Endothelial cell of umbilical vein (primary cell): ENCODE measurements around the gene ZCRB1. TPM values are rescaled to one million over a fixed set of nuclear protein-coding genes. Genes with fewer than 3 reads are reported as not detected.

Source experiments
- BruUV-seq: library from RNA; stranded (reverse); fragments of 400-500 nt; replicated peaks from 2 replicates; lab custom pipeline; 2021; lab: Mats Ljungman, UMichigan
- CTCF ChIA-PET: fragments of 300-600, 350-600 bp; sonication (Branson Sonifier 250); formaldehyde crosslinking; loops from one replicate; lab custom pipeline; 2021; ENCODE audit warnings: antibody characterized with exemption, inconsistent platforms; lab: Charles Lee
- POLR2A ChIA-PET: fragments of 300-600, 350-600 bp; sonication (Branson Sonifier 250); formaldehyde crosslinking; loops from one replicate; lab custom pipeline; 2021; ENCODE audit warnings: antibody characterized with exemption, inconsistent platforms; lab: Charles Lee
- DNase-seq: peaks from one replicate; pipeline ENCODE4 v3.0.0-alpha.2; 2011; ENCODE audit warnings: low read depth, low spot score
- FAIRE-seq: peaks from 2 replicates; lab custom pipeline; 2011; peaks lifted over from hg19 to GRCh38; lab: Jason Lieb, UNC
- H2AFZ ChIP-seq: 2 replicates; pipeline ENCODE4 v1.6.0; 2012; ENCODE audit warnings: low read depth, low read length, control low read depth, inconsistent platforms
- H3K27ac ChIP-seq: 2 replicates; pipeline ENCODE4 v1.5.1; 2011; ENCODE audit warnings: low read depth, mild to moderate bottlenecking, control low read depth, low read length, moderate library complexity; ENCODE audit not compliant: insufficient read depth
- H3K27me3 ChIP-seq, 2 experiments: 2 replicates each; pipeline versions ENCODE4 v1.6.0 to v1.6.1; 2011; ENCODE audit warnings: low read length in 2 of 2, mixed read lengths in 1 of 2; ENCODE audit not compliant: control insufficient read depth in 2 of 2, insufficient read depth in 2 of 2
- H3K36me3 ChIP-seq, 2 experiments: 2 replicates in 1 of 2; 3 replicates in 1 of 2; pipeline ENCODE4 v1.5.1; 2011; ENCODE audit warnings: low read length in 2 of 2, mild to moderate bottlenecking in 1 of 2, moderate library complexity in 1 of 2; ENCODE audit not compliant: control insufficient read depth in 2 of 2, insufficient read depth in 2 of 2; ENCODE audit errors: extremely low read depth in 1 of 2
- H3K4me1 ChIP-seq: 3 replicates; pipeline ENCODE4 v1.5.1; 2011; ENCODE audit warnings: mild to moderate bottlenecking, low read length; ENCODE audit not compliant: control insufficient read depth, insufficient read depth; ENCODE audit errors: extremely low read depth
- H3K4me2 ChIP-seq: 2 replicates; pipeline ENCODE4 v1.6.1; 2011; ENCODE audit warnings: low read length, control low read depth, mixed read lengths; ENCODE audit not compliant: insufficient read depth
- H3K4me3 ChIP-seq, 3 experiments: fragments of 200-600 bp in 1 of 3; sonication (generic), shearing (Covaris generic) in 1 of 3; replicated peaks in 1 of 3; 2 replicates each; pipeline ENCODE4 v1.5.1; 2011 to 2016; ENCODE audit warnings: control low read depth in 3 of 3, low read length in 3 of 3, mild to moderate bottlenecking in 2 of 3, inconsistent platforms in 1 of 3, low read depth in 1 of 3, moderate library complexity in 1 of 3; ENCODE audit not compliant: insufficient read depth in 1 of 3
- H3K79me2 ChIP-seq: 2 replicates; pipeline ENCODE4 v1.6.0; 2012; ENCODE audit warnings: low read length, inconsistent platforms; ENCODE audit not compliant: control insufficient read depth, insufficient read depth
- H3K9ac ChIP-seq: replicated peaks from 2 replicates; pipeline ENCODE3; 2011; ENCODE audit warnings: low read length, control low read depth; ENCODE audit not compliant: insufficient read depth; ENCODE audit errors: extremely low read depth
- H3K9me1 ChIP-seq: replicated peaks from 3 replicates; pipeline ENCODE4 v1.6.0; 2011; ENCODE audit warnings: mild to moderate bottlenecking, low read length; ENCODE audit not compliant: control insufficient read depth, insufficient read depth; ENCODE audit errors: extremely low read depth
- H3K9me3 ChIP-seq: replicated peaks from 2 replicates; pipeline ENCODE4 v1.5.1; 2012; ENCODE audit warnings: low read length, inconsistent platforms; ENCODE audit not compliant: control insufficient read depth, insufficient read depth
- H4K20me1 ChIP-seq: replicated peaks from 2 replicates; pipeline ENCODE3; 2011; ENCODE audit warnings: mild to moderate bottlenecking, low read length; ENCODE audit not compliant: control insufficient read depth, insufficient read depth; ENCODE audit errors: extremely low read depth
- EZH2 ChIP-seq: IDR thresholded peaks from 2 replicates; pipeline ENCODE4 v1.6.1; 2012; ENCODE audit warnings: borderline replicate concordance, low read depth, mild to moderate bottlenecking, moderate library complexity, low read length, inconsistent platforms; ENCODE audit not compliant: severe bottlenecking
- FOS ChIP-seq: IDR thresholded peaks from 2 replicates; pipeline ENCODE4 v1.6.1; 2011; ENCODE audit warnings: mild to moderate bottlenecking, low read length, moderate library complexity, borderline replicate concordance; ENCODE audit not compliant: insufficient read depth
- GATA2 ChIP-seq: IDR thresholded peaks from 2 replicates; pipeline ENCODE4 v1.7.0; 2011; ENCODE audit warnings: low read depth, mild to moderate bottlenecking, moderate library complexity, mixed read lengths, low read length; ENCODE audit not compliant: insufficient read length, insufficient read depth
- JUN ChIP-seq: IDR thresholded peaks from 2 replicates; pipeline ENCODE4 v1.6.1; 2011; ENCODE audit warnings: borderline replicate concordance, low read depth; ENCODE audit not compliant: insufficient read length, insufficient read depth
- MYC ChIP-seq: IDR thresholded peaks from one replicate; pipeline ENCODE4 v1.6.1; 2011; ENCODE audit warnings: mild to moderate bottlenecking, low read depth, low read length
- POLR2A ChIP-seq: IDR thresholded peaks from 2 replicates; pipeline ENCODE4 v1.6.1; 2012; ENCODE audit warnings: low read depth, mild to moderate bottlenecking, control low read depth, low read length
- POLR2AphosphoS5 ChIP-seq: IDR thresholded peaks from 2 replicates; pipeline ENCODE4 v1.6.1; 2012; ENCODE audit warnings: low read depth, mild to moderate bottlenecking, control low read depth, low read length, moderate library complexity; ENCODE audit not compliant: insufficient read depth
- dilution Hi-C: fragments of 300-500 bp; cut with MboI; formaldehyde crosslinking; loops from one replicate; pipeline ENCODE4 v1.15.0; 2019; ENCODE audit warnings: low sequenced_read_pairs; ENCODE audit not compliant: extremely low pct_ligation_motif_present
- intact Hi-C: fragments of 100-400 bp; cut with micrococcal nuclease; formaldehyde crosslinking; loops from one replicate; pipeline ENCODE4 v1.10.0; 2022
- polyA plus RNA-seq, 4 experiments: library from polyadenylated mRNA; depleted of rRNA in 3 of 4; stranded (reverse) in 3 of 4; unstranded in 1 of 4; fragments of >200 nt; gene quantifications; 2 replicates each; pipeline versions ENCODE4 v1.2.1 to v1.2.3, GENCODE V29; 2011 to 2012; ENCODE audit warnings: missing spikeins in 1 of 4
- total RNA-seq: library from RNA; stranded (reverse); gene quantifications from 2 replicates; pipeline ENCODE4 v1.2.3, GENCODE V29; 2021
- TF ChIP-seq, protein P1 (sequence below), 2 donors: IDR thresholded peaks; 1 replicate in 1 of 2; 2 replicates in 1 of 2; pipeline ENCODE4 v1.5.1; 2011; ENCODE audit warnings: low read length in 2 of 2, mild to moderate bottlenecking in 2 of 2, moderate library complexity in 2 of 2, control low read depth in 1 of 2, inconsistent platforms in 1 of 2, low read depth in 1 of 2; ENCODE audit not compliant: insufficient read depth in 1 of 2; ENCODE audit errors: extremely low read depth in 1 of 2
- TF ChIP-seq, protein P2 (sequence below): IDR thresholded peaks from 2 replicates; pipeline ENCODE4 v1.6.1; 2011; ENCODE audit not compliant: insufficient read depth, insufficient read length

Gene ZCRB1
- total and polyA plus RNA-seq, 2 donors (not counting 3 experiments of a cell fraction or from before 2014, with no cell fraction given), result 13.2 to 55.3 TPM

DNA sequence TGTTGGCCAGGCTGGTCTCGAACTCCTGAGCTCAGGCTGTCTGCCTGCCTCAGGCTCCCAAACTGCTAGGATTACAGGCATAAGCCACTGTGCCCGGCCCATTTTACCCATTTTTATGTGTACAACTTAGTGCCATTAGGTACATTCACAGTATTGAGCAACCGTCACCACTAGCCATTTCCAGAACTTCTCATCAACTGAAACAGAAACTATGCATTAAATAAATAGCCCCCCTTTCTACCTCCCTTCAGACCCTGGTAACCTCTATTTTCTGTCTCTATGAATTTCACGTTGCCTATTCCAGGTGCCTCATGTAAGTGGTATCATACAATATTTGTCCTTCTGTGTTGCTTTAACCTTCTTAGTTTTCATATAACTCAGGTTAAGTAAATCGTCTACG, 15.9 kb downstream of the ZCRB1 start:
- H3K9ac ChIP-seq, result no peak overlapping the region
- no TSS peak for BruUV-seq
- H3K4me1 ChIP-seq, result no peaks in the 10 kb centered on the region
- H3K27ac ChIP-seq, result no peak overlapping the region
- POLR2A ChIA-PET, result no interaction called here
- intact Hi-C loops (loop anchor here (5.0 kb wide), 1 partner anchor 53 kb away; no protein-coding TSS in a partner anchor), dilution Hi-C loops (no loop called here)
- no peak overlapping the region for H3K4me3 ChIP-seq
- H3K36me3 ChIP-seq, result peaks cover 0 to 2% of the 10 kb centered on the region in 2 experiments
- no peaks in the 10 kb centered on the region for H4K20me1 ChIP-seq
- H2AFZ ChIP-seq, result no peak overlapping the region
- no peaks in the 10 kb centered on the region for H3K9me3 ChIP-seq
- no peaks in the 10 kb centered on the region for H3K9me1 ChIP-seq
- H3K4me2 ChIP-seq, result no peak overlapping the region
- H3K27me3 ChIP-seq, result no peaks in the 10 kb centered on the region
- no peak for DNase-seq
- CTCF ChIA-PET, result interaction anchor here (1.7 kb wide), 1 partner anchor 115 kb away, joined by 3 read pairs; no protein-coding TSS in a partner anchor
- TF ChIP-seq, protein P1, sequence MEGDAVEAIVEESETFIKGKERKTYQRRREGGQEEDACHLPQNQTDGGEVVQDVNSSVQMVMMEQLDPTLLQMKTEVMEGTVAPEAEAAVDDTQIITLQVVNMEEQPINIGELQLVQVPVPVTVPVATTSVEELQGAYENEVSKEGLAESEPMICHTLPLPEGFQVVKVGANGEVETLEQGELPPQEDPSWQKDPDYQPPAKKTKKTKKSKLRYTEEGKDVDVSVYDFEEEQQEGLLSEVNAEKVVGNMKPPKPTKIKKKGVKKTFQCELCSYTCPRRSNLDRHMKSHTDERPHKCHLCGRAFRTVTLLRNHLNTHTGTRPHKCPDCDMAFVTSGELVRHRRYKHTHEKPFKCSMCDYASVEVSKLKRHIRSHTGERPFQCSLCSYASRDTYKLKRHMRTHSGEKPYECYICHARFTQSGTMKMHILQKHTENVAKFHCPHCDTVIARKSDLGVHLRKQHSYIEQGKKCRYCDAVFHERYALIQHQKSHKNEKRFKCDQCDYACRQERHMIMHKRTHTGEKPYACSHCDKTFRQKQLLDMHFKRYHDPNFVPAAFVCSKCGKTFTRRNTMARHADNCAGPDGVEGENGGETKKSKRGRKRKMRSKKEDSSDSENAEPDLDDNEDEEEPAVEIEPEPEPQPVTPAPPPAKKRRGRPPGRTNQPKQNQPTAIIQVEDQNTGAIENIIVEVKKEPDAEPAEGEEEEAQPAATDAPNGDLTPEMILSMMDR (IDR thresholded peaks at IDR 0.05; ENCODE audit: extremely low read depth in 1 of 2, insufficient read depth in 1 of 2, low read depth in 1 of 2, low read length in 2 of 2), result no peak
- TF ChIP-seq POLR2A (no peak), GATA2 (no peak), MYC (no peak), EZH2 (no peak), JUN (no peak), FOS (no peak), POLR2AphosphoS5 (no peak)
- TF ChIP-seq, protein P2, sequence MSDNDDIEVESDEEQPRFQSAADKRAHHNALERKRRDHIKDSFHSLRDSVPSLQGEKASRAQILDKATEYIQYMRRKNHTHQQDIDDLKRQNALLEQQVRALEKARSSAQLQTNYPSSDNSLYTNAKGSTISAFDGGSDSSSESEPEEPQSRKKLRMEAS, result no peak
- peak; percentile 15 for FAIRE-seq
- no peaks in the 10 kb centered on the region for H3K79me2 ChIP-seq
